Endometrium (tissue), 2 donors: ENCODE measurements around the gene MTCL3.
A peak's percentile ranks its signal among the peaks of the same experiment; 100 is the strongest.

ENCODE experiments used
- FAIRE-seq: peaks from 2 replicates; lab custom pipeline; 2012; peaks lifted over from hg19 to GRCh38; lab: Jason Lieb, UNC
- donor health status: control.
- donor health status: control.

Gene MTCL3

GRCh38 chr6:127468936-127469335, 50.2 kb downstream of the MTCL3 start:
- no peak for FAIRE-seq

GRCh38 chr6:127466416-127466815, 52.7 kb downstream of the MTCL3 start:
- no peak for FAIRE-seq

- peak; percentile 77 for FAIRE-seq
Observed at GRCh38 chr6:127464881-127465459, 54.2 kb downstream of the MTCL3 start.

- FAIRE-seq = no peak
Observed at GRCh38 chr6:127464161-127464880, 54.8 kb downstream of the MTCL3 start.

GRCh38 chr6:127463056-127463455, 56.1 kb downstream of the MTCL3 start:
- no peak for FAIRE-seq

- no peak for FAIRE-seq
Observed at GRCh38 chr6:127462376-127462775, 56.8 kb downstream of the MTCL3 start.

GRCh38 chr6:127460465-127460864, 58.7 kb downstream of the MTCL3 start:
- FAIRE-seq = no peak

GRCh38 chr6:127459231-127459641, 59.9 kb downstream of the MTCL3 start, which contains the start of gene KIAA0408:
Gene KIAA0408, minus strand, starts transcription at chr6:127459389. Its CDS starts 5,408 bp downstream, at chr6:127453981.
- FAIRE-seq = peak; percentile 90

- FAIRE-seq = no peak
Observed at GRCh38 chr6:127458817-127459216, 60.3 kb downstream of the MTCL3 start.

GRCh38 chr6:127458222-127458621, 60.9 kb downstream of the MTCL3 start:
- FAIRE-seq = peak; percentile 53

GRCh38 chr6:127457456-127458064, 61.6 kb downstream of the MTCL3 start:
- no peak for FAIRE-seq

- FAIRE-seq = no peak
Observed at GRCh38 chr6:127456465-127456864, 62.7 kb downstream of the MTCL3 start.

- FAIRE-seq = no peak
Observed at GRCh38 chr6:127453845-127454619, 65.1 kb downstream of the MTCL3 start.

- no peak for FAIRE-seq
Observed at GRCh38 chr6:127452803-127453202, 66.3 kb downstream of the MTCL3 start.

GRCh38 chr6:127451388-127451787, 67.7 kb downstream of the MTCL3 start:
- no peak for FAIRE-seq

- no peak for FAIRE-seq
Observed at GRCh38 chr6:127447780-127448179, 71.4 kb downstream of the MTCL3 start.

- FAIRE-seq = no peak
Observed at GRCh38 chr6:127446356-127446755, 72.8 kb downstream of the MTCL3 start.

- no peak for FAIRE-seq
Observed at GRCh38 chr6:127441881-127442280, 77.3 kb downstream of the MTCL3 start.

GRCh38 chr6:127439718-127440117, 79.4 kb downstream of the MTCL3 start:
- no peak for FAIRE-seq

GRCh38 chr6:127436578-127437110, 82.5 kb downstream of the MTCL3 start:
- no peak for FAIRE-seq

GRCh38 chr6:127435626-127436220, 83.4 kb downstream of the MTCL3 start:
- FAIRE-seq = no peak

- FAIRE-seq = no peak
Observed at GRCh38 chr6:127434651-127435050, 84.5 kb downstream of the MTCL3 start.
